ENCODE results near the gene MARCOL.

MARCOL gene

GRCh38 chr5:148238418-148238794 is at the start of gene MARCOL:
Gene MARCOL (plus strand): TSS chr5:148238525. CDS start chr5:148238598, 73 bp downstream.
- no peak for DNase-seq

- no peak for DNase-seq
These were observed 47.3 kb upstream of the MARCOL start for GRCh38 chr5:148191010-148191409.

- DNase-seq = no peak
These were observed 45.1 kb upstream of the MARCOL start for GRCh38 chr5:148193202-148193601.

GRCh38 chr5:148201151-148201550 is 37.2 kb upstream of the MARCOL start:
- DNase-seq = no peak

- DNase-seq = no peak
These were observed 35.7 kb upstream of the MARCOL start, which contains the start of gene SPINK6 for GRCh38 chr5:148202531-148203203. Gene SPINK6 (plus strand): TSS chr5:148203042. CDS start chr5:148203097, 55 bp downstream.

- DNase-seq = no peak
These were observed 33.1 kb upstream of the MARCOL start for GRCh38 chr5:148205044-148205806.

- DNase-seq = no peak
These were observed 32.5 kb upstream of the MARCOL start for GRCh38 chr5:148205865-148206264.

GRCh38 chr5:148206620-148207019 is 31.7 kb upstream of the MARCOL start:
- DNase-seq = no peak

GRCh38 chr5:148208226-148208625 is 30.1 kb upstream of the MARCOL start:
- DNase-seq = no peak

GRCh38 chr5:148209151-148209770 is 29.1 kb upstream of the MARCOL start:
- DNase-seq = no peak

- DNase-seq = no peak
These were observed 23.6 kb upstream of the MARCOL start for GRCh38 chr5:148214665-148215185.

GRCh38 chr5:148221508-148221907 is 16.8 kb upstream of the MARCOL start:
- DNase-seq = no peak

GRCh38 chr5:148224117-148224742 is 14.1 kb upstream of the MARCOL start:
- DNase-seq = no peak

- DNase-seq = no peak
These were observed 9.8 kb upstream of the MARCOL start for GRCh38 chr5:148228392-148228984.

- no peak for DNase-seq
These were observed 8.5 kb upstream of the MARCOL start for GRCh38 chr5:148229840-148230239.

GRCh38 chr5:148230240-148230639 is 8.1 kb upstream of the MARCOL start:
- DNase-seq = no peak

GRCh38 chr5:148237785-148238417 is 424 bp upstream of the MARCOL start:
- DNase-seq = no peak

GRCh38 chr5:148248894-148249293 is 10.6 kb downstream of the MARCOL start:
- no peak for DNase-seq

GRCh38 chr5:148255456-148255855 is 17.1 kb downstream of the MARCOL start:
- DNase-seq = no peak

GRCh38 chr5:148259288-148259687 is 21.0 kb downstream of the MARCOL start:
- DNase-seq = no peak

GRCh38 chr5:148261221-148261620 is 22.9 kb downstream of the MARCOL start:
- DNase-seq = no peak

GRCh38 chr5:148267962-148268361 is 29.6 kb downstream of the MARCOL start:
- DNase-seq = no peak

Measured in stimulated activated CD4-positive, alpha-beta T cell treated with anti-CD3 and anti-CD28 coated beads, Interleukin-15, amount 100 ng/mL, for 24 hours (primary cell).